Naive B cell (primary cell): ENCODE results near the gene SRD5A1. TPM values are rescaled to one million over a fixed set of nuclear protein-coding genes. Genes with fewer than 3 reads are reported as not detected.

ENCODE experiments used
- ATAC-seq, 2 donors: fragments of 150-1000 bp; cut with Tn5 transposase; 2 replicates each; pipeline ENCODE4 v1.10.0; 2021; ENCODE audit warnings: low read depth in 2 of 2, mild to moderate bottlenecking in 2 of 2, moderate library complexity in 2 of 2
- DNase-seq: peaks from one replicate; pipeline ENCODE4 v3.0.0; 2022
- H3K27ac Mint-ChIP-seq, 6 donors: one replicate each; pipeline ENCODE4 v1.8.0; 2020 to 2022; ENCODE audit warnings: mild to moderate bottlenecking in 6 of 6, mixed read lengths in 6 of 6, moderate library complexity in 5 of 6, inconsistent platforms in 2 of 6
- H3K27me3 Mint-ChIP-seq, 3 donors: one replicate each; pipeline ENCODE4 v1.8.0; 2021 to 2022; ENCODE audit warnings: mixed read lengths in 3 of 3, mild to moderate bottlenecking in 1 of 3
- H3K36me3 Mint-ChIP-seq, 2 donors: one replicate each; pipeline ENCODE4 v1.8.0; 2020 to 2022; ENCODE audit warnings: mixed read lengths in 2 of 2, inconsistent platforms in 1 of 2, mild to moderate bottlenecking in 1 of 2
- H3K4me1 Mint-ChIP-seq, 3 donors: one replicate each; pipeline ENCODE4 v1.8.0; 2020 to 2022; ENCODE audit warnings: mixed read lengths in 3 of 3, inconsistent platforms in 1 of 3, mild to moderate bottlenecking in 1 of 3, moderate library complexity in 1 of 3
- H3K4me3 Mint-ChIP-seq, 8 donors: one replicate each; pipeline ENCODE4 v1.8.0; 2020 to 2022; ENCODE audit warnings: mild to moderate bottlenecking in 8 of 8, mixed read lengths in 8 of 8, moderate library complexity in 8 of 8, inconsistent platforms in 2 of 8
- H3K9me3 Mint-ChIP-seq, 7 donors: one replicate each; pipeline ENCODE4 v1.8.0; 2020 to 2022; ENCODE audit warnings: mixed read lengths in 7 of 7, mild to moderate bottlenecking in 5 of 7, inconsistent platforms in 2 of 7, moderate library complexity in 1 of 7
- polyA plus RNA-seq, 6 donors: library from polyadenylated mRNA; unstranded; fragments of 300-500 nt; fragmentation: Illumina TruSeq; gene quantifications; one replicate each; pipeline ENCODE4 v1.2.3, GENCODE V29; 2021; ENCODE audit warnings: low read depth in 6 of 6

Gene SRD5A1
- polyA plus RNA-seq, 6 donors from 2014 or later, result 8.6 to 43.7 (median 13.3) TPM

DNA sequence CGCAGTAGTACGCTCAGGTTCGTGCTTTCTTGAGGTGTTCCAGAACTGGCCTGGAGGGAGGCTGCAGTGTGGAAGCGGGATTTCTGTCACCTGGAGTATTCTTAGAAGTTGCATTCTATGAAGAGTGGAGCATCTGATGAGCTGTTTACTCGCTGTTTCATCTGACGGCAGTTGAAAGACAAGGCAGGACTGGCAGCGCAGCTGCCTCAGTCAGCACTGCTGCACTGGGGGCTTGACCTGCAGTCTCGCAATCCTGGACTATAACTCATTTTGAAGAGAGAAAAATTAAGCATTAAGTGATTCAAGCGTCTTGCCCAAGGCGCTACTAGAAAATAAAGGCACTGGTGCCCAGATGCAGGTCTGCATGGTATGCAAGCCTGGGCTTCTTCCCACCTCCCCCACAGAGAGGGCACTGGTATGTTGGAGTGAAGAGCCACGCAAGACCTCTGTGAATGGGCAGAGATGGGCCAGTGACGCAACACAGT lies 90.6 kb downstream of the SRD5A1 start:
- H3K4me1 Mint-ChIP-seq, result peaks cover 74 to 94% (median 75%) of the 10 kb centered on the region in 3 donors
- H3K4me3 Mint-ChIP-seq, result peak overlapping the region in 2 of 8 donors; percentile 20 to 56
- no peaks in the 10 kb centered on the region for H3K27me3 Mint-ChIP-seq
- no peaks in the 10 kb centered on the region for H3K9me3 Mint-ChIP-seq
- DNase-seq, result no peak
- H3K36me3 Mint-ChIP-seq, result peaks cover 9 to 10% of the 10 kb centered on the region in 2 donors
- no peak for ATAC-seq
- H3K27ac Mint-ChIP-seq, result peak overlapping the region in 1 of 6 donors; percentile 13

Other genes with a start within 250 kb of the SRD5A1 start
- not detected for gene UBE2QL1, start 184.6 kb upstream of the SRD5A1 start, polyA plus RNA-seq
- gene NSUN2, start 396 bp upstream of the SRD5A1 start, polyA plus RNA-seq, result 10 to 100 TPM; 35.2 to 56.0 (median 46.0) TPM
- gene TENT4A, start 80.0 kb downstream of the SRD5A1 start, polyA plus RNA-seq, result 1 to 10 TPM in 3 of 6 donors, under 1 TPM in 3; 0.04 to 2.0 (median 0.96) TPM